IMR-90 (cell line): ENCODE data around the gene DLAT. TPM values are rescaled to one million over a fixed set of nuclear protein-coding genes. Genes with fewer than 3 reads are reported as not detected.
"Not testable (repeated sequence)": the region's sequence is repeated elsewhere in the genome, so short reads cannot be mapped to it uniquely, and the experiment has no call there.

ENCODE experiments used
- ATAC-seq: fragments of 200-7000 bp; cut with Tn5 transposase; 2 replicates; pipeline ENCODE4 v1.9.1; 2020; ENCODE audit warnings: low read depth, mild to moderate bottlenecking, moderate library complexity
- BruUV-seq: library from RNA; stranded (reverse); fragments of 400-500 nt; replicated peaks from 2 replicates; lab custom pipeline; 2021; lab: Mats Ljungman, UMichigan
- CTCF ChIA-PET: fragments of 300-600 bp; formaldehyde crosslinking; extraction: SDS; loops from one replicate; lab custom pipeline; 2021; ENCODE audit warnings: antibody characterized with exemption; lab: Yijun Ruan, JAX
- POLR2A ChIA-PET: fragments of 300-600 bp; sonication (Branson Sonifier 250); formaldehyde crosslinking; loops from one replicate; lab custom pipeline; 2022; ENCODE audit warnings: antibody characterized with exemption; ENCODE audit not compliant: unreplicated experiment; lab: Charles Lee
- DNase-seq: peaks from one replicate; pipeline ENCODE4 v3.0.0; 2013
- H2AFZ ChIP-seq: replicated peaks from 2 replicates; pipeline ENCODE3; 2013; ENCODE audit warnings: low read length, mild to moderate bottlenecking; ENCODE audit not compliant: poor library complexity
- H2AK5ac ChIP-seq: 2 replicates; pipeline ENCODE4 v1.6.1; 2013; ENCODE audit warnings: low read depth, low read length, inconsistent platforms
- H2AK9ac ChIP-seq: replicated peaks from 2 replicates; pipeline ENCODE3; 2013; ENCODE audit warnings: mild to moderate bottlenecking, low read depth, low read length, moderate library complexity; ENCODE audit not compliant: poor library complexity
- H2BK120ac ChIP-seq: 2 replicates; pipeline ENCODE4 v1.6.1; 2013; ENCODE audit warnings: low read depth, low read length, inconsistent platforms
- H2BK15ac ChIP-seq: 3 replicates; pipeline ENCODE4 v1.6.1; 2013; ENCODE audit warnings: low read depth, low read length, inconsistent platforms
- H2BK20ac ChIP-seq: 2 replicates; pipeline ENCODE4 v1.6.1; 2013; ENCODE audit warnings: low read depth, mild to moderate bottlenecking, inconsistent platforms, low read length, moderate library complexity
- H2BK5ac ChIP-seq: 2 replicates; pipeline ENCODE4 v1.6.1; 2013; ENCODE audit warnings: mild to moderate bottlenecking, low read depth, low read length, inconsistent platforms; ENCODE audit not compliant: poor library complexity, severe bottlenecking
- H3K14ac ChIP-seq: replicated peaks from 2 replicates; pipeline ENCODE4 v1.6.1; 2013; ENCODE audit warnings: low read depth, low read length, inconsistent platforms
- H3K18ac ChIP-seq: 2 replicates; pipeline ENCODE4 v1.6.1; 2013; ENCODE audit warnings: low read depth, low read length, control low read depth
- H3K23ac ChIP-seq: 2 replicates; pipeline ENCODE4 v1.6.1; 2013; ENCODE audit warnings: low read depth, low read length, inconsistent platforms
- H3K27ac ChIP-seq: 2 replicates; pipeline ENCODE4 v1.5.1; 2013; ENCODE audit warnings: mild to moderate bottlenecking, control low read depth, low read length; ENCODE audit not compliant: insufficient read depth
- H3K27me3 ChIP-seq: 2 replicates; pipeline ENCODE4 v1.6.1; 2013; ENCODE audit warnings: low read length; ENCODE audit not compliant: control insufficient read depth, insufficient read depth
- H3K36me3 ChIP-seq: 2 replicates; pipeline ENCODE4 v1.6.1; 2013; ENCODE audit warnings: low read length, mixed read lengths; ENCODE audit not compliant: control insufficient read depth, insufficient read depth
- H3K4ac ChIP-seq: 2 replicates; pipeline ENCODE4 v1.6.1; 2013; ENCODE audit warnings: low read depth, low read length, inconsistent platforms
- H3K4me1 ChIP-seq: 2 replicates; pipeline ENCODE4 v1.6.1; 2013; ENCODE audit warnings: low read length, mixed read lengths; ENCODE audit not compliant: control insufficient read depth, insufficient read depth
- H3K4me2 ChIP-seq: 2 replicates; pipeline ENCODE4 v1.6.1; 2013; ENCODE audit warnings: low read depth, mild to moderate bottlenecking, control low read depth, low read length, moderate library complexity
- H3K4me3 ChIP-seq: 2 replicates; pipeline ENCODE4 v1.5.1; 2013; ENCODE audit warnings: low read depth, mild to moderate bottlenecking, control low read depth, low read length, moderate library complexity; ENCODE audit not compliant: insufficient read depth
- H3K56ac ChIP-seq: 2 replicates; pipeline ENCODE4 v1.6.1; 2013; ENCODE audit warnings: low read length, inconsistent platforms; ENCODE audit not compliant: insufficient read depth; ENCODE audit errors: extremely low read depth
- H3K79me1 ChIP-seq, 2 experiments: 2 replicates each; pipeline ENCODE4 v1.6.1; 2013; ENCODE audit warnings: low read length in 2 of 2, inconsistent platforms in 1 of 2, low read depth in 1 of 2
- H3K9ac ChIP-seq: 2 replicates; pipeline ENCODE4 v1.6.1; 2013; ENCODE audit warnings: low read depth, low read length, control low read depth
- H3K9me1 ChIP-seq: 2 replicates; pipeline ENCODE4 v1.6.1; 2013; ENCODE audit warnings: low read length, inconsistent platforms; ENCODE audit not compliant: insufficient read depth
- H3K9me3 ChIP-seq: 2 replicates; pipeline ENCODE4 v1.6.1; 2013; ENCODE audit warnings: low read length; ENCODE audit not compliant: control insufficient read depth, insufficient read depth
- H4K20me1 ChIP-seq: 2 replicates; pipeline ENCODE4 v1.6.1; 2013; ENCODE audit warnings: low read length, inconsistent platforms; ENCODE audit not compliant: insufficient read depth
- H4K5ac ChIP-seq: 2 replicates; pipeline ENCODE4 v1.6.1; 2013; ENCODE audit warnings: mild to moderate bottlenecking, low read depth, low read length, control low read depth
- H4K8ac ChIP-seq, 2 experiments: 2 replicates each; pipeline ENCODE4 v1.6.1; 2013; ENCODE audit warnings: low read depth in 2 of 2, low read length in 2 of 2, control low read depth in 1 of 2, inconsistent platforms in 1 of 2
- H4K91ac ChIP-seq: 2 replicates; pipeline ENCODE4 v1.6.1; 2013; ENCODE audit warnings: low read depth, low read length, inconsistent platforms; ENCODE audit not compliant: insufficient read depth
- CEBPB ChIP-seq: IDR thresholded peaks from 2 replicates; pipeline ENCODE4 v1.6.1; 2012; ENCODE audit warnings: low read depth, low read length, improper control_type of control experiment
- FOS ChIP-seq: fragments of 150-350 bp; IDR thresholded peaks from 2 replicates; pipeline ENCODE4 v1.6.1; 2016; ENCODE audit warnings: low read depth, low read length
- MAFK ChIP-seq: IDR thresholded peaks from 2 replicates; pipeline ENCODE4 v1.6.1; 2012; ENCODE audit warnings: low read depth, low read length, improper control_type of control experiment
- MXI1 ChIP-seq: IDR thresholded peaks from 2 replicates; pipeline ENCODE4 v1.6.1; 2012; ENCODE audit warnings: low read depth, mild to moderate bottlenecking, low read length, moderate library complexity, borderline replicate concordance
- POLR2A ChIP-seq: IDR thresholded peaks from 2 replicates; pipeline ENCODE4 v1.6.1; 2012; ENCODE audit warnings: mild to moderate bottlenecking, low read depth, low read length
- RAD21 ChIP-seq: IDR thresholded peaks from 2 replicates; pipeline ENCODE4 v1.6.1; 2012; ENCODE audit warnings: low read length, improper control_type of control experiment
- SMC3 ChIP-seq: fragments of 150-350 bp; IDR thresholded peaks from 2 replicates; pipeline ENCODE4 v1.6.1; 2016; ENCODE audit warnings: low read depth, mild to moderate bottlenecking, antibody characterized with exemption, low read length, moderate library complexity
- WGBS, 2 experiments: methylation state at CpG; one replicate each; pipeline versions ENCODE4 v1.1.5 to v1.1.7; 2013; ENCODE audit warnings: missing lambda C conversion rate in 2 of 2; ENCODE audit not compliant: insufficient read length in 1 of 2; ENCODE audit errors: extremely low coverage in 2 of 2; 5-methylcytosine and 5-hydroxymethylcytosine counted together
- dilution Hi-C: fragments of 300-500 bp; cut with HindIII; formaldehyde crosslinking; loops from one replicate; pipeline ENCODE4 v1.14.3; 2018; ENCODE audit warnings: low sequenced_read_pairs; ENCODE audit not compliant: unreplicated experiment
- in situ Hi-C: fragments of 300-500 bp; cut with MboI; formaldehyde crosslinking; loops from 3 replicates; pipeline ENCODE4 v1.14.3; 2019; ENCODE audit warnings: low sequenced_read_pairs, inconsistent platforms, mixed read lengths
- intact Hi-C: fragments of 100-400 bp; cut with micrococcal nuclease; formaldehyde crosslinking; loops from 2 replicates; pipeline ENCODE4 v1.10.0; 2022
- polyA plus RNA-seq, 3 experiments: library from polyadenylated mRNA; depleted of rRNA; stranded (reverse); fragments of >200 nt; gene quantifications; 2 replicates each; pipeline ENCODE4 v1.2.3, GENCODE V29; 2012; ENCODE audit warnings: low replicate concordance in 1 of 3
- total RNA-seq: library from RNA; depleted of rRNA; stranded (reverse); fragments of >200 nt; gene quantifications from 2 replicates; pipeline ENCODE4 v1.2.3, GENCODE V29; 2012
- TF ChIP-seq, protein P1 (sequence below): fragments of 150-350 bp; IDR thresholded peaks from 2 replicates; pipeline ENCODE4 v1.6.1; 2016; ENCODE audit warnings: low read depth, mild to moderate bottlenecking, low read length, moderate library complexity, borderline replicate concordance

Gene DLAT
- total and polyA plus RNA-seq, 2 of the 4 experiments (the other 2 are of a cell fraction), result 15.5 to 27.2 TPM

DNA sequence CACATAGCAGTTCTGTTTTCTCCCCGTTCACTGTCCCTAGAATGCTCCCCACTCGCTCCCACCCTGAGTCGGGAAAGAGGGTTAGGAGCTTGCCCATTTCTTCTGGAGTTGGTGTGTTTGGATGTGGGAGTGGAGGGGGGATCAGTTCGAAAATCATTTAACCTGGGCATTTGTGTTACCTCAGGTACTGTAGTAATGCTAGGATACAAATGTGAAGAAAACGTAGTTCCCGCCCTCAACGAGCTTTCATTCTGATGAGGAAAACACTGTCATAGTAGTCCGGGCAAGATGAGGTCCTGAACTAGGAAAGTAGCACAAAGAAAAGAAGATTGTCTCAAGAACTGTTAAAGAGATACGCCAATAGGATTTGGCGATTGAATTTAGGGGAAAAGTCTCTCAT, 62.0 kb downstream of the DLAT start (continued):
- TF ChIP-seq, protein P1, sequence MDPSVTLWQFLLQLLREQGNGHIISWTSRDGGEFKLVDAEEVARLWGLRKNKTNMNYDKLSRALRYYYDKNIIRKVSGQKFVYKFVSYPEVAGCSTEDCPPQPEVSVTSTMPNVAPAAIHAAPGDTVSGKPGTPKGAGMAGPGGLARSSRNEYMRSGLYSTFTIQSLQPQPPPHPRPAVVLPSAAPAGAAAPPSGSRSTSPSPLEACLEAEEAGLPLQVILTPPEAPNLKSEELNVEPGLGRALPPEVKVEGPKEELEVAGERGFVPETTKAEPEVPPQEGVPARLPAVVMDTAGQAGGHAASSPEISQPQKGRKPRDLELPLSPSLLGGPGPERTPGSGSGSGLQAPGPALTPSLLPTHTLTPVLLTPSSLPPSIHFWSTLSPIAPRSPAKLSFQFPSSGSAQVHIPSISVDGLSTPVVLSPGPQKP, result no peak
- TF ChIP-seq SMC3, result no peak
- TF ChIP-seq POLR2A, result no peak
- TF ChIP-seq CEBPB, result no peak
- TF ChIP-seq MXI1, result no peak
- no peak for TF ChIP-seq MAFK
- no peak for TF ChIP-seq FOS
- no peak for TF ChIP-seq RAD21

DNA sequence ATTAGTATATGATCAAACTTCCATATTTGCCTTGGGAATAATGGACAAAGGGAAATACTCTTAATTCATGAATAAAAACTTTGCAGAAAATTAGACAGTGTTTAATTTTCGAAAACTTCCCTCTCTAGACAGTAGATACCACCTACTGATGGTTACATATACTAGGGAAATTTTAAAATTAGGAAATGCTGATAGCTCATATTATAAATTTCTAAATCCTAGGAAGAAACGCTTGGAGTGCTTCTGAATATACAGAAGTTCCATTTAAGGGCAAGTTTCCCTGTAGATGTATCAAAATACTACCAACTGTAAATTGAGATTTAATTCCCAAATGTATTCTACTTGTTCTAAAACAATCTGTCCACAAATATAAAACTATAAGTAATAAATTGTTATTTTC, 70.1 kb downstream of the DLAT start:
- H3K18ac ChIP-seq, H3K27ac ChIP-seq, H3K4ac ChIP-seq, H3K23ac ChIP-seq, ATAC-seq, H3K4me2 ChIP-seq, POLR2A ChIA-PET, H4K20me1 ChIP-seq, H4K5ac ChIP-seq, intact Hi-C loops, H2BK5ac ChIP-seq, DNase-seq, H2AK9ac ChIP-seq, H3K4me3 ChIP-seq, CTCF ChIA-PET, BruUV-seq, H2BK15ac ChIP-seq, in situ Hi-C loops, H4K8ac ChIP-seq, H2AK5ac ChIP-seq, H3K27me3 ChIP-seq, H3K56ac ChIP-seq, dilution Hi-C loops, H2BK120ac ChIP-seq, H3K9me3 ChIP-seq, H3K9ac ChIP-seq, H2BK20ac ChIP-seq, H3K14ac ChIP-seq, H2AFZ ChIP-seq, H4K91ac ChIP-seq: not testable (repeated sequence)
- peaks cover 15% of the 10 kb centered on the region; the same call in 1 of the 2 replicates for H3K9me1 ChIP-seq
- H3K36me3 ChIP-seq, result peaks cover 23% of the 10 kb centered on the region
- H3K4me1 ChIP-seq, result peaks cover 14% of the 10 kb centered on the region
- WGBS, 2 experiments, result no CpG with 5 or more reads among the region's 2 CpGs
- H3K79me1 ChIP-seq, result peaks cover 24 to 33% of the 10 kb centered on the region in 2 experiments; a peak in 3 of 4 replicates
